Endothelial cell (in vitro differentiated cells): ENCODE data around the gene ACADM. TPM values are rescaled to one million over a fixed set of nuclear protein-coding genes. Genes with fewer than 3 reads are reported as not detected.
"Not testable (repeated sequence)": the region's sequence is repeated elsewhere in the genome, so short reads cannot be mapped to it uniquely, and the experiment has no call there.

Experiments
- DNase-seq: peaks from one replicate; pipeline ENCODE4 v3.0.0; 2021; ENCODE audit warnings: low spot score
- H3K27ac Mint-ChIP-seq: one replicate; pipeline ENCODE4 v1.8.0; 2021; ENCODE audit warnings: mixed read lengths, inconsistent platforms; ENCODE audit not compliant: unreplicated experiment
- H3K27me3 Mint-ChIP-seq: one replicate; pipeline ENCODE4 v1.8.0; 2021; ENCODE audit warnings: mild to moderate bottlenecking, moderate library complexity, mixed read lengths, inconsistent platforms; ENCODE audit not compliant: unreplicated experiment
- H3K36me3 Mint-ChIP-seq: one replicate; pipeline ENCODE4 v1.8.0; 2021; ENCODE audit warnings: mild to moderate bottlenecking, low read depth, mixed read lengths, inconsistent platforms; ENCODE audit not compliant: unreplicated experiment
- H3K4me1 Mint-ChIP-seq: one replicate; pipeline ENCODE4 v1.8.0; 2021; ENCODE audit warnings: mild to moderate bottlenecking, mixed read lengths, inconsistent platforms; ENCODE audit not compliant: unreplicated experiment
- H3K4me3 Mint-ChIP-seq: one replicate; pipeline ENCODE4 v1.8.0; 2021; ENCODE audit warnings: mild to moderate bottlenecking, mixed read lengths, inconsistent platforms; ENCODE audit not compliant: unreplicated experiment
- H3K9me3 Mint-ChIP-seq: one replicate; pipeline ENCODE4 v1.8.0; 2021; ENCODE audit warnings: mixed read lengths, inconsistent platforms; ENCODE audit not compliant: unreplicated experiment
- CTCF ChIP-seq: fragments of 200-600 bp; sonication (generic); IDR thresholded peaks from one replicate; pipeline ENCODE4 v1.5.0; 2021; ENCODE audit warnings: antibody characterized with exemption; ENCODE audit not compliant: unreplicated experiment
- total RNA-seq: library from RNA; stranded (reverse); fragmentation: NEBNext Ultra II Directional; extraction: Animal tissue kit (Norgen Biotek cat#: 25700); gene quantifications from one replicate; pipeline ENCODE4 v1.2.1, GENCODE V29; 2021; ENCODE audit not compliant: unreplicated experiment

Gene ACADM
- total RNA-seq, 1 donor from 2014 or later = 53.5 TPM

- Mint-ChIP-seq H3K27me3 (no peaks in the 10 kb centered on the region), H3K27ac (no peak overlapping the region), H3K4me3 (no peak overlapping the region), H3K4me1 (no peaks in the 10 kb centered on the region), H3K36me3 (no peaks in the 10 kb centered on the region), H3K9me3 (no peaks in the 10 kb centered on the region)
- DNase-seq = no peak
- TF ChIP-seq CTCF = no peak
Observed at GRCh38 chr1:75712306-75712705, 12.2 kb upstream of the ACADM start.

- no peak overlapping the region for H3K4me3 Mint-ChIP-seq
- no peaks in the 10 kb centered on the region for H3K9me3 Mint-ChIP-seq
- DNase-seq = no peak
- no peak overlapping the region for H3K27ac Mint-ChIP-seq
- peaks cover 3% of the 10 kb centered on the region for H3K27me3 Mint-ChIP-seq
- peaks cover 12% of the 10 kb centered on the region for H3K4me1 Mint-ChIP-seq
- no peak for TF ChIP-seq CTCF
- no peaks in the 10 kb centered on the region for H3K36me3 Mint-ChIP-seq
Observed at GRCh38 chr1:75719810-75720209, 4.7 kb upstream of the ACADM start.

- no peaks in the 10 kb centered on the region for H3K36me3 Mint-ChIP-seq
- H3K27ac Mint-ChIP-seq = no peak overlapping the region
- peaks cover 3% of the 10 kb centered on the region for H3K27me3 Mint-ChIP-seq
- H3K9me3 Mint-ChIP-seq = no peaks in the 10 kb centered on the region
- peaks cover 12% of the 10 kb centered on the region for H3K4me1 Mint-ChIP-seq
- no peak for TF ChIP-seq CTCF
- no peak for DNase-seq
- no peak overlapping the region for H3K4me3 Mint-ChIP-seq
Observed at GRCh38 chr1:75720325-75720724, 4.2 kb upstream of the ACADM start.

GRCh38 chr1:75720820-75721219, 3.7 kb upstream of the ACADM start:
- Mint-ChIP-seq H3K27me3 (peaks cover 3% of the 10 kb centered on the region), H3K9me3 (no peaks in the 10 kb centered on the region), H3K4me3 (no peak overlapping the region), H3K27ac (no peak overlapping the region), H3K36me3 (no peaks in the 10 kb centered on the region), H3K4me1 (peaks cover 16% of the 10 kb centered on the region)
- TF ChIP-seq CTCF = no peak
- DNase-seq = no peak

GRCh38 chr1:75722246-75722645, 2.3 kb upstream of the ACADM start:
- H3K36me3 Mint-ChIP-seq = not testable (repeated sequence)

GRCh38 chr1:75722966-75723365, 1.5 kb upstream of the ACADM start:
- Mint-ChIP-seq H3K4me1 (peaks cover 19% of the 10 kb centered on the region), H3K4me3 (no peak overlapping the region), H3K36me3 (no peaks in the 10 kb centered on the region), H3K9me3 (no peaks in the 10 kb centered on the region), H3K27me3 (peaks cover 5% of the 10 kb centered on the region), H3K27ac (no peak overlapping the region)
- no peak for TF ChIP-seq CTCF
- no peak for DNase-seq

More at GRCh38 chr1:75722246-75722645, 2.3 kb upstream of the ACADM start:
- not testable (repeated sequence) for H3K27me3 Mint-ChIP-seq, DNase-seq, H3K4me3 Mint-ChIP-seq, H3K27ac Mint-ChIP-seq, H3K9me3 Mint-ChIP-seq
- H3K4me1 Mint-ChIP-seq = peaks cover 19% of the 10 kb centered on the region
